Forelimb muscle (tissue), 1 donor: ENCODE results near the gene TSPAN14. TPM values are rescaled to one million over a fixed set of nuclear protein-coding genes. Genes with fewer than 3 reads are reported as not detected.

ENCODE experiments used
- polyA plus RNA-seq: library from polyadenylated mRNA; unstranded; fragments of 120-200 nt; gene quantifications from one replicate; pipeline ENCODE4 v1.2.1, GENCODE V29; 2013; ENCODE audit not compliant: insufficient read length

The TSPAN14 gene
- polyA plus RNA-seq, 1 donor, result 37.6 TPM

Other genes with a start within 250 kb of the TSPAN14 start
- 95.1 TPM for gene ANXA11, start 248.8 kb upstream of the TSPAN14 start, polyA plus RNA-seq
- not detected for gene MAT1A, start 164.7 kb upstream of the TSPAN14 start, polyA plus RNA-seq
- gene DYDC1, start 97.6 kb upstream of the TSPAN14 start, polyA plus RNA-seq, result not detected
- not detected for gene DYDC2, start 97.5 kb upstream of the TSPAN14 start, polyA plus RNA-seq
- gene PRXL2A, start 45.8 kb upstream of the TSPAN14 start, polyA plus RNA-seq, result 88.8 TPM
- gene SH2D4B, start 83.6 kb downstream of the TSPAN14 start, polyA plus RNA-seq, result not detected